GM12872 (cell line): ENCODE measurements around the gene KIF25.

Experiments
- TF ChIP-seq, protein P1 (sequence below): IDR thresholded peaks from 3 replicates; pipeline ENCODE4 v1.5.1; 2011; ENCODE audit warnings: low read depth, mild to moderate bottlenecking, low read length, moderate library complexity; ENCODE audit not compliant: insufficient read depth

KIF25 gene

DNA sequence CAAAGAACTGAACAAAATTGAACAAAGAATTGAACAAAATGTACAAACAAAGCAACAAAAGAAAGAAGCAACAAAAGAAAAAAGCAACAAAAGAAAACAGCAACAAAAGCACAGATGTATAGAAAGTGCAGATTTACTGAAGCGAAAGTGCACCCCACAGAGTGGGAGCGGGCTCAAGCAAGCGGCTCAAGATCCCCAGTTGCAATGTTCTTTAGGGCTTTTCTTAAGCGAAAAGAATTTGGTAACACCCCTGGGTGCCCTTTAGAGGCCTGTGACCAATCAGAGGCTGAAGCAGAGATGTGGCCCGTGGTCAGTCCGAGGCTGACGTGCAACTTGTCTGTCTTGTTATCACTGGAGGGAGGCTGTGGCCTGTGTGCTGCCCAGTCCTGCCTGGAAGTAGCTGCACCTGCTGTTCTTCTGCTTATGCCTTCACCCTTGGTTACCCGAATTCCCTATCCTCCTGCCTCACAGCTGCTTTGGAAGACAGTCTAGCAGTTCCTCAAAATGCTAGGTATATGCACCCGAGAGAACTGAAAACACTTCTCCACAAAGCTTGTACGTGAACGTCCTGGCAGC is 13.2 kb upstream of the KIF25 start:
- TF ChIP-seq, protein P1, sequence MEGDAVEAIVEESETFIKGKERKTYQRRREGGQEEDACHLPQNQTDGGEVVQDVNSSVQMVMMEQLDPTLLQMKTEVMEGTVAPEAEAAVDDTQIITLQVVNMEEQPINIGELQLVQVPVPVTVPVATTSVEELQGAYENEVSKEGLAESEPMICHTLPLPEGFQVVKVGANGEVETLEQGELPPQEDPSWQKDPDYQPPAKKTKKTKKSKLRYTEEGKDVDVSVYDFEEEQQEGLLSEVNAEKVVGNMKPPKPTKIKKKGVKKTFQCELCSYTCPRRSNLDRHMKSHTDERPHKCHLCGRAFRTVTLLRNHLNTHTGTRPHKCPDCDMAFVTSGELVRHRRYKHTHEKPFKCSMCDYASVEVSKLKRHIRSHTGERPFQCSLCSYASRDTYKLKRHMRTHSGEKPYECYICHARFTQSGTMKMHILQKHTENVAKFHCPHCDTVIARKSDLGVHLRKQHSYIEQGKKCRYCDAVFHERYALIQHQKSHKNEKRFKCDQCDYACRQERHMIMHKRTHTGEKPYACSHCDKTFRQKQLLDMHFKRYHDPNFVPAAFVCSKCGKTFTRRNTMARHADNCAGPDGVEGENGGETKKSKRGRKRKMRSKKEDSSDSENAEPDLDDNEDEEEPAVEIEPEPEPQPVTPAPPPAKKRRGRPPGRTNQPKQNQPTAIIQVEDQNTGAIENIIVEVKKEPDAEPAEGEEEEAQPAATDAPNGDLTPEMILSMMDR, result no peak

DNA sequence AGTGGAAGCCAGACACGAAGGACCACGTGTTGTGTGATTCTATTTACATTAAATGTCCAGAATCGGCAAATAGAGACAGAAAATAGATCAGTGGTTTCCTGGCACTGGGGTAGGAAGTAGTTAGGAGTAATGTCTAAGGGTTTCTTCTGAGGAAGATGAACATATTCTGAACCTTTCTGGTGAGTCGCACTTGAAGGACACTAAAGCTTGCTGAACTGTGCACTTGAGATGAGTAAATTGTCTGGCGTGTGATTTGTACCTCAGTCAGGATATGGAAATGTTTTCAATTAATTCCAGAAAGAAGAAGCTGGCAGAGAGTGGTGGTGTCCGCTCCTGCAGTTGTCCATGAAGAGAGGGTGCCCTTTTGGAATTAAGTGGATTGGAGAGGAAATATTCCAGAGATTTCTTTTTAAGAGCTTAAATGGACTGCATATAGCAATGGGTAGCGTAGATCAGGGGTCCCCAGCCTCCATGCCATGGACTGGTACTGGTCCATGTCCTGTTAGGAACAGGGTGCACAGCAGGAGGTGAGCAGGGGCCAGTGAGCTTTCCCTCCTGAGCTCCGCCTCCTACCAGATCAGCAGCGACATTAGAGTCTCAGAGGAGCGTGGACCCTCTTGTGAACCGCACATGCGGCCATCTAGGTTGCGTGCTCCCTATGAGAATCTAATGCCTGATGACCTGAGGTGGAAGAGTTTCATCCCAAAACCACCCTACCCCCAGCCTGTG is 12.4 kb upstream of the KIF25 start:
- TF ChIP-seq, protein P1, result no peak

DNA sequence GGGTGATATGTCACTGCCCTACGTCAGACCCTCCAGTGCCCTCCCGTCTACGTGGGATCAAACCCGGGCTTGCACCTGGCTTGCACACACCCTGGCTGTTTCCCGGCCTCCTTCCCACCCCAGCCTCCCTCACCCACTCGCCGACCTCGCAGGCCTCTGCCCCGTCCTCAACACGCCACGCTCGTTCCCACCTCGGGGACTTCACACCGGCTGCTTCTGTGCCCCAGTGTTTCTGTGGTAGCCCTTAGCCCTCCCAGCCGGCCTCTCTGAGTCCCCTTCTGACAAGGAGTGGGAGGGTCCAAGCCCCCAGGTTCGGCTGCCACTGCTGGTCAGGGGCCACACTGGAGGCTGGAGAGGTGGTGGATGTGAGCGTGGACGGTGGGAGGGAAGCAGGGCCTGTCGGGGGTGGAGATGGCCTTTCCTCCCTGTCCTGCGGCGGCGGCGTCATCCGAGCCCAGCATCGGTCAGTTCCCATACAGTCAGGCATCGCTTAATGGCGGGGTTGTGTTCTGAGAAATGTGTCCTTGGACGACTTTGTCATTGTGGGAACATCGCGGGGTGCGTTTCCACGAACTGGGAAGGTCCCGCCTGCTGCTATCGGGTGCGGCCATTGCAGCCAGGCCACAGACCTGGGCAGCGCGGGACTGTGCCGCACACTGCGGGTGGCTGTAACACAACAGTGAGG is 11.4 kb upstream of the KIF25 start:
- TF ChIP-seq, protein P1, result no peak

DNA sequence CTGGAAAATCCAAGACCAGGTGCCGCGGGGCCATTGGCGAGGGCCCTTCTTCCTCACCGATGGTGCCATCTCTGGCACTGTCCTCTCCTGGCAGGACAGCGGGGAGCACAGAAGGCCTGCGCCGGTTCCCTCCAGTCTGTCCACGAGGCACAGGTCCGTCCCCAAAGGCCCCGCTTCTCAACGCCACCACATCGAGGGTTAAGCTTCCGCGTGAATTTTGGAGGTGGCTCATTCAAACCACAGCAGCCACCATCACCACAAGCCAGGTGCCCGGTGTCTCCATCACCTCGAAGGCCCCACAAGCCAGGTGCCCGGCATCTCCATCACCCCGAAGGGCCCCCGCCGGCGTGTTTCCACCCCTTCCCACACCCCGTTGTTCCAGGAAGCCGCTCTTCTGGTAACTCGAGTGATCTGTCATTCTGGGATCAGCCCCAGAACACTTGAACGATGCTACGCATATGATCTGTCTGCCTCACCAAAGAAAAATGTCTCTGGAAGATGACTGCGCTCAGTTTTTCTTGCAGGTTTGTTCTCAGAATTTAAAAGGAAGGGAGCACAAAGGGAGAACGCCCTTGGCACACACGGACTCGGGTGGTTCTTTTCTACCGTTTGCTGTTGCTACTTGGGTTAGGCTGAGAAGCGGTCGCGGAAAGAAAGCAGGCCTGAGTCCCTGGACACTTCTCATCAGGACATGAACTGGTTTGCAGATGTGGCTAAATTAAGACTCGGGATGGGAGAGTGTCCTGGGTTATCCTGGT is 9.9 kb upstream of the KIF25 start:
- TF ChIP-seq, protein P1, result no peak

DNA sequence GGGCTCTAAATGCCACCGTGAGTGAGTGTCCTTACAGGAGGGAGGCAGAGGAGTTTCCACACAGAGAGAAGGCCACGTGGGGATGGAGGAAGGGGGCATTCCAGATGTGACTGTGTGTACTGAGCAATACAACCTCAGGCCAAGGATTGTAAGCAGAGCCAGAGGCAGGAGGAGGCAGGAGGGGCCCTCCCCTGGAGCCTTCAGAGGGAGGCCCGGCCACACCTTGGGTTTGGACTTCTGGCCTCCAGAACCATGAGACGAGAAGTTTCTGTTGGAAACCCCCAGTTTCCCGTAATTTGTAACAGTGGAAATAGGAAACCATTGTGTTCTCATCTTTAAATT is 9.3 kb upstream of the KIF25 start:
- TF ChIP-seq, protein P1, result no peak

DNA sequence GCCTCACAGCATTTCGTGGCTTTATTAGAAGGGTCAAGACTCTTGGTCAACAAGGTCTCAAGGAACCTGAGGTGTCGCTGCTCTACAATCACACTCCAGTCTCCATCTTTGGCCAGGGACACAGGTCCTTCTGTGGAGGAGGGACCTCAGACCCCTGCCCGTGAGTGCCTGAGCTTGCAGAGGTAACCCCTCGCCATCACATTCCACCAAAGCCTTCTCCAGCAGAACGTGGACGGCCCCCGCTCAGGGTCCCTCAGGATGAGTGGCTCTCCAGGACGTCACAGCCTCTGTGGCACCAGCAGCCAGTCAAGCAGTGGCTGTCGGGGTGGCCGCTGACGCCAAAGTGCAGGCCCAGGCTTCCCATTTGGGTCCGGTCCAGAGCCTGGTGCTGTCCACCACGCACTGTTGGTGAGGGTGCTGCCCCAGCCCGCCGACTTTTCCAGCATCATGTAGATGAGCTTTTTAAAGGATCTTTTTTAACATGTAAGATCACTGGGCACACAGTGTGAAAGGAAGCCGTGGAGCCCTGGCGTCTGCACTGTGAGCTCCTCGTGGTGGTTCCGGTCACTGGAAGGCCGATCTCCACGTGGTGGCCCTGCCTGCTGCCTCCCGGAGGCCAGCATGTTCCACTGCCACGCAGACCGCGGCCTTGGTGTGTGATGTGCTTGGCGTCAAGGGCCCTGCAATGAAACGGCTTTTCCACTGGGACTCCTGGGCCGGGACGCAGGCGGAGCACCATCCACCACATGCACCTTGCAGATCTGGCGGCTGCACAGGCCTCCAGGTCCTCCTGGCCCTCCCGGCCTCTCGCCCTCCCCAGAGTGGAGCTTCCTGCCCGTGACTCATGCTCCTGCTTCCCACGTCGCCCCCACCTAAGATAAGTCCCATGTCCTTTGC is 8.3 kb upstream of the KIF25 start:
- TF ChIP-seq, protein P1, result no peak
